ENCODE data around the gene KRT81. TPM values are rescaled to one million over a fixed set of nuclear protein-coding genes. Genes with fewer than 3 reads are reported as not detected.

KRT81 gene
- polyA plus RNA-seq, 3 donors = not detected

- Histone ChIP-seq H3K79me2 (ENCODE audit: insufficient read depth, low read length) (no peaks in the 10 kb centered on the region), H3K27ac (ENCODE audit: low read depth in 1 of 2, low read length in 2 of 2) (no peak overlapping the region), H3K27me3 (ENCODE audit: control insufficient read depth in 2 of 2, insufficient read depth in 2 of 2, low read length in 2 of 2) (peaks cover 3 to 5% of the 10 kb centered on the region in 2 donors), H4K20me1 (ENCODE audit: insufficient read depth, low read length) (no peaks in the 10 kb centered on the region), H3K4me2 (replicated peaks; ENCODE audit: extremely low read depth, low read length, poor library complexity, severe bottlenecking) (no peak overlapping the region), H3K9me3 (replicated peaks in 1 of 2; ENCODE audit: control insufficient read depth in 1 of 2, insufficient read depth in 1 of 2, low read length in 2 of 2) (no peaks in the 10 kb centered on the region), H3K36me3 (replicated peaks in 1 of 2; ENCODE audit: control insufficient read depth in 1 of 2, insufficient read depth in 2 of 2, low read length in 2 of 2) (no peaks in the 10 kb centered on the region), H3K9ac (ENCODE audit: insufficient read depth, low read length, poor library complexity, severe bottlenecking) (no peak overlapping the region), H3K4me3 (replicated peaks in 1 of 3; ENCODE audit: low read depth in 2 of 3, low read length in 3 of 3) (no peak overlapping the region), H3K4me1 (ENCODE audit: control insufficient read depth in 1 of 2, insufficient read depth in 2 of 2, low read length in 2 of 2) (peaks cover 17 to 21% of the 10 kb centered on the region in 2 donors), H2AFZ (ENCODE audit: insufficient read depth, low read depth, low read length, poor library complexity, severe bottlenecking) (no peak overlapping the region)
- peaks cover 0 to 3% (median 0%) of the 10 kb centered on the region in 7 donors for H3K9me3 Mint-ChIP-seq
- intact Hi-C loops (cut with micrococcal nuclease) = no loop called here
- H3K36me3 Mint-ChIP-seq = no peaks in the 10 kb centered on the region
- DNase-seq = no peak
- no peak overlapping the region for H3K27ac Mint-ChIP-seq
- peaks cover 28% of the 10 kb centered on the region for H3K4me1 Mint-ChIP-seq
- no peak overlapping the region for H3K4me3 Mint-ChIP-seq
- no peak for TF ChIP-seq CTCF (IDR thresholded peaks at IDR 0.05)
- peaks cover 5 to 20% (median 12%) of the 10 kb centered on the region in 3 donors for H3K27me3 Mint-ChIP-seq (ENCODE audit: low read depth in 3 of 3)
- 100% methylated on average over 1 of the region's 4 CpGs for WGBS (ENCODE audit: insufficient coverage)
Measured at GRCh38 chr12:52284562-52285171, 6.7 kb downstream of the KRT81 start.

- peak overlapping the region; percentile 42 for H3K4me2 ChIP-seq (replicated peaks; ENCODE audit: extremely low read depth, low read length, poor library complexity, severe bottlenecking)
- Mint-ChIP-seq H3K4me1 (peaks cover 37% of the 10 kb centered on the region), H3K36me3 (no peaks in the 10 kb centered on the region), H3K9me3 (peaks cover 0 to 3% (median 0%) of the 10 kb centered on the region in 7 donors), H3K4me3 (no peak overlapping the region), H3K27ac (peak overlapping the region in 5 of 7 donors; percentile 81 to 94 (median 84)), H3K27me3 (ENCODE audit: low read depth in 3 of 3) (peaks cover 9 to 29% (median 14%) of the 10 kb centered on the region in 3 donors)
- intact Hi-C loops (cut with micrococcal nuclease) = no loop called here
- no peak for TF ChIP-seq CTCF (IDR thresholded peaks at IDR 0.05)
- H3K27me3 ChIP-seq (ENCODE audit: control insufficient read depth in 2 of 2, insufficient read depth in 2 of 2, low read length in 2 of 2) = peaks cover 0 to 29% of the 10 kb centered on the region in 2 donors
- no peaks in the 10 kb centered on the region for H3K36me3 ChIP-seq (replicated peaks in 1 of 2; ENCODE audit: control insufficient read depth in 1 of 2, insufficient read depth in 2 of 2, low read length in 2 of 2)
- no peak overlapping the region for H3K4me3 ChIP-seq (replicated peaks in 1 of 3; ENCODE audit: low read depth in 2 of 3, low read length in 3 of 3)
- WGBS (ENCODE audit: insufficient coverage) = 93% methylated on average over 2 of the region's 4 CpGs
- no peak for DNase-seq
- no peak overlapping the region for H3K9ac ChIP-seq (ENCODE audit: insufficient read depth, low read length, poor library complexity, severe bottlenecking)
- no peaks in the 10 kb centered on the region for H4K20me1 ChIP-seq (ENCODE audit: insufficient read depth, low read length)
- H3K9me3 ChIP-seq (replicated peaks in 1 of 2; ENCODE audit: control insufficient read depth in 1 of 2, insufficient read depth in 1 of 2, low read length in 2 of 2) = no peaks in the 10 kb centered on the region
- no peak overlapping the region for H2AFZ ChIP-seq (ENCODE audit: insufficient read depth, low read depth, low read length, poor library complexity, severe bottlenecking)
- no peak overlapping the region for H3K27ac ChIP-seq (ENCODE audit: low read depth in 1 of 2, low read length in 2 of 2)
- peaks cover 29 to 33% of the 10 kb centered on the region in 2 donors for H3K4me1 ChIP-seq (ENCODE audit: control insufficient read depth in 1 of 2, insufficient read depth in 2 of 2, low read length in 2 of 2)
- H3K79me2 ChIP-seq (ENCODE audit: insufficient read depth, low read length) = no peaks in the 10 kb centered on the region
Measured at GRCh38 chr12:52280796-52281560, 10.4 kb downstream of the KRT81 start.

All from CD14-positive monocyte (primary cell).